Tibial nerve (tissue), 4 donors: ENCODE results near the gene DNAJB6. TPM values are rescaled to one million over a fixed set of nuclear protein-coding genes. Genes with fewer than 3 reads are reported as not detected.

Source experiments
- DNase-seq, 2 donors: peaks; one replicate each; pipeline ENCODE4 v3.0.0-alpha.2; 2019; ENCODE audit warnings: low spot score in 2 of 2
- H3K27ac ChIP-seq, 4 donors: fragments of 200-600 bp; sonication (generic) in 3 of 4; one replicate each; pipeline ENCODE4 v1.5.1; 2017 to 2019; ENCODE audit warnings: mild to moderate bottlenecking in 1 of 4
- H3K27me3 ChIP-seq, 2 donors: fragments of 200-600 bp; sonication (generic) in 1 of 2; one replicate each; pipeline versions ENCODE4 v1.5.1 to v1.6.0; 2017 to 2019
- H3K36me3 ChIP-seq, 3 donors: fragments of 200-600 bp; sonication (generic); one replicate each; pipeline ENCODE4 v1.5.1; 2018 to 2019
- H3K4me1 ChIP-seq, 4 donors: fragments of 200-600 bp; sonication (generic) in 3 of 4; one replicate each; pipeline ENCODE4 v1.5.1; 2017 to 2019
- H3K4me3 ChIP-seq, 4 donors: fragments of 200-600 bp; sonication (generic) in 3 of 4; one replicate each; pipeline ENCODE4 v1.5.1; 2017 to 2019; ENCODE audit warnings: mild to moderate bottlenecking in 1 of 4, moderate library complexity in 1 of 4
- H3K9me3 ChIP-seq, 4 donors: fragments of 200-600 bp; sonication (generic) in 3 of 4; one replicate each; pipeline ENCODE4 v1.5.1; 2017 to 2019
- EP300 ChIP-seq, 2 donors: sonication (generic); formaldehyde crosslinking; IDR thresholded peaks; one replicate each; pipeline ENCODE4 v1.6.1; 2017; ENCODE audit warnings: antibody characterized with exemption in 2 of 2, mild to moderate bottlenecking in 1 of 2
- POLR2A ChIP-seq, 2 donors: fragments of 450-650 bp; IDR thresholded peaks; one replicate each; pipeline ENCODE4 v1.6.1; 2017; ENCODE audit warnings: antibody characterized with exemption in 2 of 2, mild to moderate bottlenecking in 2 of 2, moderate library complexity in 2 of 2
- WGBS, 2 donors: methylation state at CpG; one replicate each; pipeline ENCODE4 v1.1.5; 2018; 5-methylcytosine and 5-hydroxymethylcytosine counted together
- total RNA-seq, 4 donors: library from RNA; depleted of rRNA; stranded (reverse); fragments of >200 nt; gene quantifications; one replicate each; pipeline ENCODE4 v1.1.0, GENCODE V29; 2016
- TF ChIP-seq, protein P1 (sequence below), 5 experiments: fragments of 200-600 bp in 3 of 5; fragments of 450-650 bp in 2 of 5; sonication (generic) in 3 of 5; IDR thresholded peaks; one replicate each; pipeline ENCODE4 v1.5.1; 2016 to 2019; ENCODE audit warnings: antibody characterized with exemption in 5 of 5, mild to moderate bottlenecking in 3 of 5, moderate library complexity in 2 of 5

Gene DNAJB6
- total RNA-seq, 4 donors from 2014 or later = 85.5 to 106 (median 96.9) TPM

- Histone ChIP-seq H3K9me3 (no peaks in the 10 kb centered on the region), H3K4me3 (no peak overlapping the region), H3K27me3 (no peaks in the 10 kb centered on the region), H3K27ac (no peak overlapping the region), H3K4me1 (no peaks in the 10 kb centered on the region), H3K36me3 (peaks cover 0 to 85% (median 0%) of the 10 kb centered on the region in 3 donors)
- DNase-seq = no peak
- 85 to 94% methylated on average over 10 to 32 of the region's 32 CpGs for WGBS, 2 donors
- TF ChIP-seq POLR2A (IDR thresholded peaks at IDR 0.05) (no peak), EP300 (IDR thresholded peaks at IDR 0.05) (no peak)
- TF ChIP-seq, protein P1, sequence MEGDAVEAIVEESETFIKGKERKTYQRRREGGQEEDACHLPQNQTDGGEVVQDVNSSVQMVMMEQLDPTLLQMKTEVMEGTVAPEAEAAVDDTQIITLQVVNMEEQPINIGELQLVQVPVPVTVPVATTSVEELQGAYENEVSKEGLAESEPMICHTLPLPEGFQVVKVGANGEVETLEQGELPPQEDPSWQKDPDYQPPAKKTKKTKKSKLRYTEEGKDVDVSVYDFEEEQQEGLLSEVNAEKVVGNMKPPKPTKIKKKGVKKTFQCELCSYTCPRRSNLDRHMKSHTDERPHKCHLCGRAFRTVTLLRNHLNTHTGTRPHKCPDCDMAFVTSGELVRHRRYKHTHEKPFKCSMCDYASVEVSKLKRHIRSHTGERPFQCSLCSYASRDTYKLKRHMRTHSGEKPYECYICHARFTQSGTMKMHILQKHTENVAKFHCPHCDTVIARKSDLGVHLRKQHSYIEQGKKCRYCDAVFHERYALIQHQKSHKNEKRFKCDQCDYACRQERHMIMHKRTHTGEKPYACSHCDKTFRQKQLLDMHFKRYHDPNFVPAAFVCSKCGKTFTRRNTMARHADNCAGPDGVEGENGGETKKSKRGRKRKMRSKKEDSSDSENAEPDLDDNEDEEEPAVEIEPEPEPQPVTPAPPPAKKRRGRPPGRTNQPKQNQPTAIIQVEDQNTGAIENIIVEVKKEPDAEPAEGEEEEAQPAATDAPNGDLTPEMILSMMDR (IDR thresholded peaks at IDR 0.05) = no peak
Observed at GRCh38 chr7:157405914-157406810, 69.4 kb downstream of the DNAJB6 start.

DNA sequence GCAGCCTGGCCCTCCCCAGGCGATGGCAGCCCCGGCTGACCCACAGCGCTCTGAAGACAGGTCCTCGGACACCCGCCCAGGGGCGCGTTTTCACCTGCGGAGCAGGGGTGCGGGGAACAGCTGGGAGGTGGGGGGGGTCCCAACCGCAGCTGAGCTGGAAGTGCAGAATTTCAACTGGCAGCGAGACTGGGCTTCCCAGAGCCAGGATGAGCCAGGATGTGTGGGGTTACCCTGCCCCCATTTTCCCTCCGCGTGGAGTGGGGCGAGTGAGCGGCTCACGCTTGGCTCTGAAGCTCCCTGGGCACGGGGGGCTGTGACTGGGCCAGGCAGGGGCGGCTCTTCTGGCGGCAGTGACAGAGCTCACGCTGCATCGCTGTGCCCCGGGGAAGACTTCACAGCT, 70.2 kb downstream of the DNAJB6 start:
- Histone ChIP-seq H3K27ac (no peak overlapping the region), H3K9me3 (no peaks in the 10 kb centered on the region), H3K4me1 (no peaks in the 10 kb centered on the region), H3K27me3 (no peaks in the 10 kb centered on the region), H3K36me3 (peaks cover 0 to 85% (median 0%) of the 10 kb centered on the region in 3 donors), H3K4me3 (no peak overlapping the region)
- DNase-seq = no peak
- TF ChIP-seq EP300 (IDR thresholded peaks at IDR 0.05) (no peak), POLR2A (IDR thresholded peaks at IDR 0.05) (no peak)
- TF ChIP-seq, protein P1 (IDR thresholded peaks at IDR 0.05) = no peak
- WGBS, 2 donors = 87 to 95% methylated on average over 19 to 22 of the region's 22 CpGs

- peaks cover 0 to 85% (median 0%) of the 10 kb centered on the region in 3 donors for H3K36me3 ChIP-seq
- DNase-seq = no peak
Observed at GRCh38 chr7:157407512-157408257, 70.9 kb downstream of the DNAJB6 start.

DNA sequence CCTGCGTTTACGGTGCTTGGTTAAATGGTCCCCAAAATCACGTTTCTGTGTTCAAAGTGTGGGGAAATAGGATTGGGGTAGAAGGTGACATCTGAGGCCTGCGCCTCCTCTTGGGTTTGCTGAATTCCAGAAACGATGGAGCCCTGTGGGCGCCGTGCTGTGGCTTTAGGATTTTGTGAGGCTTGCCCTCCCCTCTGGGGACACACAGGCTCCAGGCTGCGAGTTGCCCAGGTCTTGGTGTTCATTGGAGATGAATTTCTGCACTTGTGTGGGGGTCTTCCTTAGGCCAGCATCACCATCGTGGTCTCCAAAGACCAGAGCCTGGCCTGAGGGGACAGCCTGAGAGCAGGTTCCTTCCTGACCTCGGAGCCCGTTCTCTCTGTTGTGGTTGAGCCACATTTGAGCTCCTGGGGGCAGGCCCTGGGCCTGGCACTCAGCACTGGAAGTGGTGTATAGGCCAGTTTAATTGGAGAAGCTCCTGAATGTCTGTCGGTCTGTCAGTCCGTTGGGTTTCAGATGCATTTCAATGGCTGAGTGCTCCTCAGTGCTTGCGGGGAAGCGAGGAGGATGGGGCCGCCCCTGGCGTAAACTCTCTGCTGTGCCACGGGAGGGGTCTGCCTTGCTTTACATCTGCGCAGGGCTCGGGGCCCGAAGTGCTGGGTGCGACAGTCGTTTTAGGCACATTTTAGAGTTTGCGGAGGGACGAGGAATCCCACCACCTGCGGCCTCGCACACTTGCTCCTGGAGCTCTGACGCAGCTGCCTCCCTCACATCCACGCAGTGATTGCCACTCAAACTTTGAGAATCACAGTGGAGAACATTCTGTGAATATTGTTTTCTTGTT, 71.7 kb downstream of the DNAJB6 start:
- 87 to 91% methylated on average over 28 to 29 of the region's 29 CpGs for WGBS, 2 donors

More at GRCh38 chr7:157407512-157408257, 70.9 kb downstream of the DNAJB6 start:
- Histone ChIP-seq H3K9me3 (no peaks in the 10 kb centered on the region), H3K27me3 (no peaks in the 10 kb centered on the region), H3K4me1 (no peaks in the 10 kb centered on the region), H3K27ac (no peak overlapping the region), H3K4me3 (no peak overlapping the region)
- TF ChIP-seq POLR2A (IDR thresholded peaks at IDR 0.05) = no peak
- TF ChIP-seq EP300 (IDR thresholded peaks at IDR 0.05) = no peak
- TF ChIP-seq, protein P1 (IDR thresholded peaks at IDR 0.05) = no peak
- 79 to 89% methylated on average over 17 to 29 of the region's 30 CpGs for WGBS, 2 donors

More for the DNA sequence above, 71.7 kb downstream of the DNAJB6 start:
- Histone ChIP-seq H3K36me3 (peaks cover 0 to 89% (median 0%) of the 10 kb centered on the region in 3 donors), H3K4me3 (no peak overlapping the region), H3K9me3 (no peaks in the 10 kb centered on the region), H3K4me1 (no peaks in the 10 kb centered on the region), H3K27ac (no peak overlapping the region), H3K27me3 (no peaks in the 10 kb centered on the region)
- no peak for DNase-seq
- TF ChIP-seq POLR2A (IDR thresholded peaks at IDR 0.05) (no peak), EP300 (IDR thresholded peaks at IDR 0.05) (no peak)
- TF ChIP-seq, protein P1 (IDR thresholded peaks at IDR 0.05) = no peak
